Psoas muscle (tissue), 8 donors: ENCODE results near the gene SPTSSA. TPM values are rescaled to one million over a fixed set of nuclear protein-coding genes. Genes with fewer than 3 reads are reported as not detected.

ENCODE experiments used
- ATAC-seq, 4 donors: fragments of 200-7000 bp; cut with Tn5 transposase; one replicate each; pipeline ENCODE4 v1.9.1; 2020; ENCODE audit warnings: moderate library complexity in 3 of 4, mild to moderate bottlenecking in 2 of 4
- DNase-seq, 2 donors: peaks; one replicate each; pipeline ENCODE4 v3.0.0-alpha.2; 2020
- H3K27ac ChIP-seq: fragments of 200-600 bp; one replicate; pipeline ENCODE4 v1.8.0; 2022
- H3K27me3 ChIP-seq, 3 donors: fragments of 200-600 bp in 1 of 3; one replicate each; pipeline versions ENCODE4 v1.6.1 to v1.8.0; 2013 to 2022; ENCODE audit warnings: low read length in 2 of 3, mild to moderate bottlenecking in 2 of 3, moderate library complexity in 1 of 3; ENCODE audit not compliant: insufficient read depth in 3 of 3
- H3K36me3 ChIP-seq, 2 donors: fragments of 200-600 bp in 1 of 2; one replicate each; pipeline versions ENCODE4 v1.6.1 to v1.8.0; 2013 to 2022; ENCODE audit warnings: low read depth in 1 of 2, mild to moderate bottlenecking in 1 of 2, moderate library complexity in 1 of 2; ENCODE audit not compliant: insufficient read depth in 1 of 2
- H3K4me1 ChIP-seq: fragments of 200-600 bp; one replicate; pipeline ENCODE4 v1.8.0; 2022
- H3K4me3 ChIP-seq: fragments of 200-600 bp; one replicate; pipeline ENCODE4 v1.8.0; 2022; ENCODE audit warnings: mild to moderate bottlenecking
- H3K9me3 ChIP-seq: fragments of 200-600 bp; one replicate; pipeline ENCODE4 v1.8.0; 2022
- CTCF ChIP-seq: fragments of 200-600 bp; IDR thresholded peaks from one replicate; pipeline ENCODE4 v1.8.0; 2022; ENCODE audit warnings: antibody characterized with exemption
- WGBS, 3 donors: extraction: QIAGEN DNeasy Blood & Tissue Kit; methylation state at CpG; one replicate each; pipeline versions ENCODE4 v1.1.6 to v1.1.7; 2013; 5-methylcytosine and 5-hydroxymethylcytosine counted together
- intact Hi-C, 2 donors: fragments of 100-400 bp; cut with DNase I; formaldehyde crosslinking; loops; one replicate each; pipeline versions ENCODE4 v1.11.0 to v1.14.2; 2022
- polyA plus RNA-seq, 3 donors: library from polyadenylated mRNA; stranded (reverse); fragments of 200-250 nt; gene quantifications; one replicate each; pipeline ENCODE4 v1.2.3, GENCODE V29; 2013
- total RNA-seq, 4 donors: library from RNA; stranded (reverse); fragmentation: NEBNext Ultra II Directional in 2 of 4; extraction: Animal tissue kit (Norgen Biotek cat#: 25700) in 2 of 4; gene quantifications; one replicate each; pipeline versions ENCODE4 v1.2.1 to v1.2.4, GENCODE V29; 2021 to 2023
- donor health status: healthy with polysubstance abuse.
- donor health status: DM: no; HTN: no; CAD: no; lungs with moderate emphysema.
- donor health status: Bipolar disorder and iron deficiency.
- donor health status: healthy.
- donor health status: DM: yes; HTN: yes; CAD: no.
- donor health status: DM: no; HTN: no; CAD: no.
- donor health status: DM: no; HTN: no; CAD: no.
- donor health status: DM: yes; HTN: yes; CAD: no.

Gene SPTSSA
- total and polyA plus RNA-seq, 7 donors, result 9.0 to 32.9 (median 25.2) TPM

- DNase-seq (no peak), ATAC-seq (no peak)
- peaks cover 4 to 16% of the 10 kb centered on the region in 2 donors for H3K36me3 ChIP-seq
- H3K27me3 ChIP-seq, result no peaks in the 10 kb centered on the region
- H3K4me3 ChIP-seq, result no peak overlapping the region
- H3K9me3 ChIP-seq, result no peaks in the 10 kb centered on the region
- H3K4me1 ChIP-seq, result no peaks in the 10 kb centered on the region
- intact Hi-C loops, result no loop called here
- no peak for TF ChIP-seq CTCF
- no peak overlapping the region for H3K27ac ChIP-seq
These were observed 11.5 kb downstream of the SPTSSA start for GRCh38 chr14:34450542-34450915.

GRCh38 chr14:34449819-34450541 lies 12.1 kb downstream of the SPTSSA start:
- peaks cover 4 to 10% of the 10 kb centered on the region in 2 donors for H3K36me3 ChIP-seq
- H3K27me3 ChIP-seq, result no peaks in the 10 kb centered on the region
- no peaks in the 10 kb centered on the region for H3K9me3 ChIP-seq
- DNase-seq, result no peak
- ATAC-seq, result no peak
- intact Hi-C loops, result no loop called here
- no peak overlapping the region for H3K4me3 ChIP-seq
- H3K4me1 ChIP-seq, result no peaks in the 10 kb centered on the region
- no peak overlapping the region for H3K27ac ChIP-seq
- TF ChIP-seq CTCF, result no peak
- 87 to 94% (median 89%) methylated on average over 6 of the region's 6 CpGs for WGBS, 3 donors

GRCh38 chr14:34439090-34439489 lies 22.9 kb downstream of the SPTSSA start:
- 88 to 94% (median 91%) methylated on average over 4 of the region's 4 CpGs for WGBS, 3 donors
- TF ChIP-seq CTCF, result no peak
- Histone ChIP-seq H3K36me3 (peaks cover 0 to 6% of the 10 kb centered on the region in 2 donors), H3K27ac (no peak overlapping the region), H3K27me3 (no peaks in the 10 kb centered on the region), H3K4me1 (no peaks in the 10 kb centered on the region), H3K4me3 (no peak overlapping the region), H3K9me3 (no peaks in the 10 kb centered on the region)
- intact Hi-C loops, result no loop called here
- ATAC-seq (no peak), DNase-seq (no peak)

GRCh38 chr14:34438438-34438837 lies 23.6 kb downstream of the SPTSSA start:
- DNase-seq, result no peak
- ATAC-seq, result no peak
- no peak for TF ChIP-seq CTCF
- Histone ChIP-seq H3K4me1 (no peaks in the 10 kb centered on the region), H3K9me3 (no peaks in the 10 kb centered on the region), H3K36me3 (peaks cover 0 to 6% of the 10 kb centered on the region in 2 donors), H3K27ac (no peak overlapping the region), H3K4me3 (no peak overlapping the region), H3K27me3 (no peaks in the 10 kb centered on the region)
- intact Hi-C loops, result no loop called here
- 97 to 98% (median 97%) methylated on average over 4 of the region's 4 CpGs for WGBS, 3 donors

GRCh38 chr14:34437729-34438080 lies 24.3 kb downstream of the SPTSSA start:
- intact Hi-C loops, result no loop called here
- Histone ChIP-seq H3K4me1 (no peaks in the 10 kb centered on the region), H3K27ac (no peak overlapping the region), H3K27me3 (no peaks in the 10 kb centered on the region), H3K4me3 (no peak overlapping the region), H3K36me3 (peaks cover 0 to 6% of the 10 kb centered on the region in 2 donors), H3K9me3 (no peaks in the 10 kb centered on the region)
- WGBS, 3 donors, result 95 to 98% (median 95%) methylated on average over 3 of the region's 3 CpGs
- no peak for TF ChIP-seq CTCF
- peak in 1 of 4 donors; percentile 26 for ATAC-seq
- no peak for DNase-seq
